Omental fat pad (tissue), 4 donors: ENCODE data around the gene CT55. TPM values are rescaled to one million over a fixed set of nuclear protein-coding genes. Genes with fewer than 3 reads are reported as not detected.
"Not testable (repeated sequence)": the region's sequence is repeated elsewhere in the genome, so short reads cannot be mapped to it uniquely, and the experiment has no call there.

Experiments used
- ATAC-seq: fragments of 150-250 bp; one replicate; pipeline ENCODE4 v1.9.1; 2016; ENCODE audit warnings: mild to moderate bottlenecking, moderate library complexity; ENCODE audit not compliant: low FRiP score
- DNase-seq: peaks from one replicate; pipeline ENCODE4 v3.0.0-alpha.2; 2019; ENCODE audit warnings: low spot score
- CTCF ChIP-seq, 3 donors: fragments of 450-650 bp; IDR thresholded peaks; one replicate each; pipeline ENCODE4 v1.5.1; 2016 to 2017; ENCODE audit warnings: antibody characterized with exemption in 3 of 3, mild to moderate bottlenecking in 3 of 3, moderate library complexity in 2 of 3
- total RNA-seq, 4 donors: library from RNA; depleted of rRNA; stranded (reverse); fragments of >200 nt; gene quantifications; one replicate each; pipeline ENCODE4 v1.1.0, GENCODE V29; 2016

The CT55 gene
- total RNA-seq, result not detected

DNA sequence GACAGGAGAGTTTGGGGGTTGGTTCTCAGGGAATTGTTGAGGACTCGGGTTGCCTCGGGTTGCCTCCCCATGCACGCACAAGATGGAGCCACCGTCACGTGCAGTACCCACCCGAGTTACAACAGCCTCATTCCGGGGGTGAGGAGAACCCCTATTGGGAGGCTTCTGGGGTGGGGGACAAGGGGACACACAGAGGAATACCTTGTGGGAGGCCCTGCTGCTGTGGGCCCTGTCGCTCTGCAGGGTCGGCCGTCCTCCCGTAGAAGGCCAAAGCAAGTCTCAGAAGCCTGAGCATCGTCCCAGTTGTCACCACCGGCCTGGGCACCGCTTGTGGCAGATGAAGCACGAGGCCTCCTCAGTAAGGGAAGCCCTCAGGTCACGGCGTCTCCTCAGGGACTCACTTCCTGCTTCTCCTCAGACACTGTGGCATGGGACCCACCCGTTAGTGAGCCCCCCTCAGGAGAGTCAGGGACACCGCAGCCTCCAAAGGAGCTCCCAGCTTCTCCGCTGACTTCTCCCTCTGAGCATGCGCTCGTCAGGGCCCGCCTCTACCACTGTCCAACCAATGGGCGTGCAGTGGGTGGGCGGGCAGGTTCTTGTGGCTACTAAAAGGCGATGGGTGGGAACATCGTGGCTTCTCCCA, at the start of gene CT55:
Gene CT55 (minus strand): TSS at position 522 of the 643 bp plus-strand sequence. CDS start 227 bp downstream, at position 295.
- no peak for ATAC-seq
- no peak for DNase-seq
- no peak for TF ChIP-seq CTCF (IDR thresholded peaks at IDR 0.05)

DNA sequence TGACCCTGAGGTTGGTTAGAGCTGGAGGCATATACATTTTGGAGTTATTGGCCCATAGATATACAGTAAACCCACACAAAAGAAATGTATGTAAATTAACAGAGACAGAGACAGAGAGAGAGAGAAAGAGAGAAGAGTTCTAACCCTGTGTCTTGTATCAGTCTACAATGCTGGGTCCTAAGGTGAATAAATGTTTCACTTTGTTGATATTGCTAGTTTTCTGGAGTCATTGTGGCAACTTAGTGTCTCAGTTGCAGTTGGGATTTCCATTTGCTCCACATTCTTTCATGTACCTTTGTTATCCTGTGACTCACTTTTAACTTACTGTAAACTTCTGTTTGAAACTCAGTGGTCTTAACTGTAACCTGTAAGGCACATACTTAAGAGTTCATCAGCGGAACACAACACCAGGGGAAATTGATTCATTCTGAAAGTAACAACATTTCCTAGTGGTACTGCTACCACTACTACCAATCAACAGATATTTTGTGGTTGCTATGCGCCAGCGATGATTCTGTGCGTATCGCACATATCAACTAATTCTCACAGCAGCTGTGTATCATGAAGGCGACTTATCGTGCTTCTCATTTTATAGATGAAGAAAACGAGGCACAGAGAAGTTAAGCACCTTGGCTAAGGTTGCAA, 42.1 kb upstream of the CT55 start:
- TF ChIP-seq CTCF (IDR thresholded peaks at IDR 0.05), result no peak
- ATAC-seq (no peak), DNase-seq (no peak)

DNA sequence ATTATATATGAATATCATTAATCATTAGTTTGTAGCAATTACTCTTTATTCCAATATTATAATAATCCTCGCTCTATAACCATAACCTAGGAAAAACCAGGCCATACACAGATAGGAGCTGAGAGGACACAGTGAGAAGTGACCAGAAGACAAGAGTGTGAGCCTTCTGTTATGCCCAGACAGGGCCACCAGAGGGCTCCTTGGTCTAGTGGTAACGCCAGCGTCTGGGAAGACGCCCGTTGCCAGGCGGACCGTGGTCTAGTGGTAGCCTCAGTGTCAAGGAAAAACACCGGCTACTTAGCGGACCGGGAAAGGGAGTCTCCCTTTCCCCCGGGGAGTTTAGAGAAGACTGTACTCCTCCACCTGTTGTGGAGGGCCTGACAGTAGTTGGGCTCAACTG, 35.2 kb upstream of the CT55 start:
- not testable (repeated sequence) for DNase-seq

GRCh38 chrX:135200297-135200696, 29.1 kb upstream of the CT55 start:
- DNase-seq, result no peak
- ATAC-seq, result no peak
- TF ChIP-seq CTCF (IDR thresholded peaks at IDR 0.05), result no peak

More for the DNA sequence above, 35.2 kb upstream of the CT55 start:
- not testable (repeated sequence) for ATAC-seq

- DNase-seq, result no peak
- no peak for ATAC-seq
- TF ChIP-seq CTCF (IDR thresholded peaks at IDR 0.05), result no peak
These were observed 23.5 kb upstream of the CT55 start for GRCh38 chrX:135194684-135195083.

GRCh38 chrX:135193740-135194139, 22.5 kb upstream of the CT55 start:
- ATAC-seq, result no peak
- no peak for DNase-seq
- no peak for TF ChIP-seq CTCF (IDR thresholded peaks at IDR 0.05)

- DNase-seq, result no peak
- ATAC-seq, result no peak
- no peak for TF ChIP-seq CTCF (IDR thresholded peaks at IDR 0.05)
These were observed 20.6 kb upstream of the CT55 start for GRCh38 chrX:135191838-135192237.
